Spleen (tissue), 11 donors: ENCODE results near the gene RP9. TPM values are rescaled to one million over a fixed set of nuclear protein-coding genes. Genes with fewer than 3 reads are reported as not detected.

Source experiments
- DNase-seq: peaks from one replicate; pipeline ENCODE4 v3.0.0-alpha.2; 2020
- H3K27ac ChIP-seq, 8 donors: fragments of 200-600 bp; sonication (generic) in 7 of 8; 1 replicate in 4 of 8; 2 replicates in 4 of 8; pipeline versions ENCODE4 v1.5.0 to v1.8.0; 2016 to 2021; ENCODE audit warnings: inconsistent platforms in 4 of 8, mild to moderate bottlenecking in 4 of 8, moderate library complexity in 1 of 8
- H3K27me3 ChIP-seq, 7 donors: fragments of 200-600 bp; sonication (generic) in 6 of 7; replicated peaks in 1 of 7; 1 replicate in 4 of 7; 2 replicates in 3 of 7; pipeline versions ENCODE4 v1.5.0 to v1.8.0; 2016 to 2021; ENCODE audit warnings: inconsistent platforms in 3 of 7, mild to moderate bottlenecking in 1 of 7
- H3K36me3 ChIP-seq, 6 donors: fragments of 200-600 bp; sonication (generic) in 5 of 6; 1 replicate in 4 of 6; 2 replicates in 2 of 6; pipeline versions ENCODE4 v1.5.0 to v1.8.0; 2016 to 2021; ENCODE audit warnings: inconsistent platforms in 2 of 6
- H3K4me1 ChIP-seq, 6 donors: fragments of 200-600 bp; sonication (generic) in 5 of 6; 1 replicate in 3 of 6; 2 replicates in 3 of 6; pipeline versions ENCODE4 v1.5.0 to v1.8.0; 2016 to 2021; ENCODE audit warnings: inconsistent platforms in 3 of 6
- H3K4me3 ChIP-seq, 8 donors: fragments of 200-600 bp; sonication (generic) in 7 of 8; 1 replicate in 4 of 8; 2 replicates in 4 of 8; pipeline versions ENCODE4 v1.5.0 to v1.8.0; 2016 to 2021; ENCODE audit warnings: inconsistent platforms in 4 of 8, mild to moderate bottlenecking in 4 of 8, moderate library complexity in 2 of 8
- H3K9me3 ChIP-seq, 8 donors: fragments of 200-600 bp; sonication (generic) in 7 of 8; 1 replicate in 4 of 8; 2 replicates in 4 of 8; pipeline versions ENCODE4 v1.5.0 to v1.8.0; 2016 to 2021; ENCODE audit warnings: inconsistent platforms in 4 of 8
- POLR2A ChIP-seq, 3 donors: fragments of 450-650 bp; IDR thresholded peaks; one replicate each; pipeline ENCODE4 v1.5.1; 2017; ENCODE audit warnings: antibody characterized with exemption in 3 of 3, mild to moderate bottlenecking in 1 of 3
- POLR2AphosphoS5 ChIP-seq, 3 donors: sonication (generic); formaldehyde crosslinking; IDR thresholded peaks; one replicate each; pipeline ENCODE4 v1.5.1; 2017; ENCODE audit warnings: antibody characterized with exemption in 3 of 3
- WGBS, 5 donors: extraction: QIAGEN DNeasy Blood & Tissue Kit in 3 of 5; methylation state at CpG; one replicate each; pipeline versions ENCODE4 v1.1.5 to v1.1.7; 2013 to 2018; 5-methylcytosine and 5-hydroxymethylcytosine counted together
- intact Hi-C: fragments of 100-400 bp; cut with DNase I; formaldehyde crosslinking; loops from one replicate; pipeline ENCODE4 v1.15.0; 2023; ENCODE audit warnings: low total_unique reads
- polyA plus RNA-seq, 3 donors: library from polyadenylated mRNA; stranded (reverse); fragments of 200-250 nt; gene quantifications; one replicate each; pipeline ENCODE4 v1.2.1, GENCODE V29; 2013
- total RNA-seq, 7 donors: library from RNA; depleted of rRNA in 3 of 7; stranded (reverse); fragments of >200 nt in 3 of 7; fragmentation: NEBNext Ultra II Directional in 4 of 7; extraction: Animal tissue kit (Norgen Biotek cat#: 25700) in 4 of 7; gene quantifications; one replicate each; pipeline versions ENCODE4 v1.1.0 to v1.2.1, GENCODE V29; 2016 to 2021
- TF ChIP-seq, protein P1 (sequence below), 11 experiments: fragments of 200-600 bp in 7 of 11; fragments of 450-650 bp in 4 of 11; sonication (generic) in 4 of 11; IDR thresholded peaks in 8 of 11; conservative IDR thresholded peaks in 3 of 11; 1 replicate in 7 of 11; 2 replicates in 4 of 11; pipeline versions ENCODE4 v1.4.0 to v1.8.0; 2016 to 2021; ENCODE audit warnings: antibody characterized with exemption in 11 of 11, inconsistent platforms in 4 of 11, mild to moderate bottlenecking in 1 of 11
- donor health status: healthy with polysubstance abuse.
- donor health status: DM: no; HTN: no; CAD: no; lungs with moderate emphysema.
- donor health status: DM: no; HTN: no; CAD: no.
- donor health status: Bipolar disorder and iron deficiency.
- donor health status: healthy.
- donor health status: DM: no; HTN: no; CAD: no.
- donor health status: DM: yes; HTN: yes; CAD: no.

The RP9 gene
- total and polyA plus RNA-seq, 10 donors, result 12.6 to 48.1 (median 20.5) TPM

DNA sequence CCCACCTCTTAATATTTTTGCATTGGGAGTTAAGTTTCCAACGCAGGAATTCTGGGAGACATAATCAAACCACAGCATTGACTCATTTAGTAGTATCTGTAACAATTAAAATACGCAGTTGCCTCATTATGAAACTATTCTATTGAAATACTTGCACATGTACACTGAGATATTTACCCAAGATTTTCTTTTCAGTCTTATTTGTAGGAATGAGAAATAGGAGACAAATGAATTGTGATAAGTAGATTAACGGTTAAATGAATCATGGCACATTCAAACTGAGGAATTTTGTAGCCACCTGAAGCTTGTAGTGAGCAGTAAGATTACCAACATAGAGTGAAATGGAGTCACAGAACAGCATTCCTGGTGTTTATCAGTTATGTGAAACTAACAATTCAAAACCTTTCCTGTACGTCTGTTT, 18.1 kb downstream of the RP9 start:
- Histone ChIP-seq H3K4me1 (no peaks in the 10 kb centered on the region), H3K9me3 (peaks cover 0 to 4% (median 0%) of the 10 kb centered on the region in 8 donors), H3K4me3 (no peak overlapping the region), H3K27me3 (no peaks in the 10 kb centered on the region), H3K36me3 (peaks cover 6 to 36% (median 28%) of the 10 kb centered on the region in 6 donors), H3K27ac (no peak overlapping the region)
- intact Hi-C loops, result no loop called here
- TF ChIP-seq POLR2AphosphoS5 (IDR thresholded peaks at IDR 0.05) (no peak), POLR2A (IDR thresholded peaks at IDR 0.05) (no peak)
- TF ChIP-seq, protein P1, sequence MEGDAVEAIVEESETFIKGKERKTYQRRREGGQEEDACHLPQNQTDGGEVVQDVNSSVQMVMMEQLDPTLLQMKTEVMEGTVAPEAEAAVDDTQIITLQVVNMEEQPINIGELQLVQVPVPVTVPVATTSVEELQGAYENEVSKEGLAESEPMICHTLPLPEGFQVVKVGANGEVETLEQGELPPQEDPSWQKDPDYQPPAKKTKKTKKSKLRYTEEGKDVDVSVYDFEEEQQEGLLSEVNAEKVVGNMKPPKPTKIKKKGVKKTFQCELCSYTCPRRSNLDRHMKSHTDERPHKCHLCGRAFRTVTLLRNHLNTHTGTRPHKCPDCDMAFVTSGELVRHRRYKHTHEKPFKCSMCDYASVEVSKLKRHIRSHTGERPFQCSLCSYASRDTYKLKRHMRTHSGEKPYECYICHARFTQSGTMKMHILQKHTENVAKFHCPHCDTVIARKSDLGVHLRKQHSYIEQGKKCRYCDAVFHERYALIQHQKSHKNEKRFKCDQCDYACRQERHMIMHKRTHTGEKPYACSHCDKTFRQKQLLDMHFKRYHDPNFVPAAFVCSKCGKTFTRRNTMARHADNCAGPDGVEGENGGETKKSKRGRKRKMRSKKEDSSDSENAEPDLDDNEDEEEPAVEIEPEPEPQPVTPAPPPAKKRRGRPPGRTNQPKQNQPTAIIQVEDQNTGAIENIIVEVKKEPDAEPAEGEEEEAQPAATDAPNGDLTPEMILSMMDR (IDR thresholded peaks at IDR 0.05 in 8 of 11, conservative IDR thresholded peaks at IDR 0.05 in 3 of 11), result no peak
- WGBS, 5 donors, result 84 to 94% (median 89%) methylated on average over 4 of the region's 4 CpGs
- no peak for DNase-seq

DNA sequence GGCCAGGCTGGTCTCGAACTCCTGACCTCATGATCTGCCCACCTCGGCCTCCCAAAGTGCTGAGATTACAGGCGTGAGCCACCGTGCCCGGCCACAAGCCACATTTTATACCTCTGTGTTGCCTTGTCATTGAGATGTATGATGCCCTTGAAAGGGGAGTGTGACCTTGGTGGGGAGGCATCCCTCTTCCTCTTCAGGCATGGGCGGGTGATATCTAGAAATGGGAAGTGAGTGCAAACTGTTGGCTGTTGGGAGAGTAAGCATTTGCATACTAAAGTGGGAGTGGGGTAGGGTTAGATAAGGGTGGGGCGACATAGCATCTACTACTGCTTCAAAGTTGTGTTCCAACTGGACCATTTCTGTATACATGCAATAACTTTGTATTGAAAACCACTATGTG, 20.1 kb downstream of the RP9 start:
- intact Hi-C loops, result no loop called here
- H3K9me3 ChIP-seq, result peaks cover 0 to 6% (median 0%) of the 10 kb centered on the region in 8 donors
- WGBS, 5 donors, result 76 to 82% (median 79%) methylated on average over 7 of the region's 7 CpGs
- no peak overlapping the region for H3K27ac ChIP-seq
- no peaks in the 10 kb centered on the region for H3K4me1 ChIP-seq
- peaks cover under 1 to 17% (median 9%) of the 10 kb centered on the region in 6 donors for H3K36me3 ChIP-seq
- no peaks in the 10 kb centered on the region for H3K27me3 ChIP-seq
- TF ChIP-seq, protein P1 (IDR thresholded peaks at IDR 0.05 in 8 of 11, conservative IDR thresholded peaks at IDR 0.05 in 3 of 11), result no peak
- no peak for TF ChIP-seq POLR2A (IDR thresholded peaks at IDR 0.05)
- TF ChIP-seq POLR2AphosphoS5 (IDR thresholded peaks at IDR 0.05), result no peak
- DNase-seq, result no peak
- no peak overlapping the region for H3K4me3 ChIP-seq

DNA sequence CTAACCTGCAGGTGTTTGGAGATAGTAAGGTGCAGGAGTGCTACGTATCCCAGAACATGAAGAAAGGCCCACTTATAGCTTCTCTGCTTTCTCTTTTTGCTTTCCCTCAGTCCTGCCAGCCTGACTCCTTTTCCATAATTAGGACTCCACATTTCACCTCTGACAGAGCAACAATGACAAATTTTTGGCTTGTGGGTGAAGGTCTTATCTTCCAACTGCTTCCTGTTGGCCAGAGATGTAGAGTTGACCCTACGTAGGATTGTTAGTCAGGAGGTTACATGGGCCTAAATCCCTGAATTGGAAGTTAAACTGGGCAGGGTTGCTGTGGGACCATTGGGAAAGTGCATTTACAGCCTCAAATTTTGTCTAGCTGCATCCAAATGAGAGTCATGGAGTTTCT, 21.3 kb downstream of the RP9 start:
- no peaks in the 10 kb centered on the region for H3K4me1 ChIP-seq
- DNase-seq, result no peak
- H3K27ac ChIP-seq, result no peak overlapping the region
- H3K9me3 ChIP-seq, result peaks cover 0 to 6% (median 0%) of the 10 kb centered on the region in 8 donors
- no peaks in the 10 kb centered on the region for H3K27me3 ChIP-seq
- H3K36me3 ChIP-seq, result peaks cover 0 to 4% (median 0%) of the 10 kb centered on the region in 6 donors
- H3K4me3 ChIP-seq, result no peak overlapping the region
- intact Hi-C loops, result no loop called here
- no peak for TF ChIP-seq POLR2A (IDR thresholded peaks at IDR 0.05)
- no peak for TF ChIP-seq POLR2AphosphoS5 (IDR thresholded peaks at IDR 0.05)
- TF ChIP-seq, protein P1 (IDR thresholded peaks at IDR 0.05 in 8 of 11, conservative IDR thresholded peaks at IDR 0.05 in 3 of 11), result no peak
- 75 to 87% (median 80%) methylated on average over 2 of the region's 2 CpGs for WGBS, 5 donors

DNA sequence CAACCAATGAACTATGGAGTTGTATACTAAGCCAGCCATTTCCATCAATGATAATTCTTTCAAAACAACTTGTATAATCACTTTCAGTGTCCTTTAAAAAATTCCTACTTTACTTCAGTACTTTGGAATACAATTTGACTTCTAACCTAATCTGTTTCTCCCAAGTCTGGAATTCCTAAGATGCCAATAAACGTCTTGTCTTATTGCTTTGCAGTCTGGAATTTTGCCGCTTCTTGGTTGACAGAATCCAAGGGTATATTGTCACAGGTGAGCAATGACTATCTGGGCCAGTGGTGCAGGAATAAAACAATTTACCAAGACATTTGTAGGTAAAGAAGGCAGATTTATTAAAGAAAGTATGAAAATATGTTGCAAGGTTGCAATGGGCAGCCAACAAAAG, 21.8 kb downstream of the RP9 start:
- intact Hi-C loops, result no loop called here
- H3K27ac ChIP-seq, result no peak overlapping the region
- no peak for DNase-seq
- TF ChIP-seq, protein P1 (IDR thresholded peaks at IDR 0.05 in 8 of 11, conservative IDR thresholded peaks at IDR 0.05 in 3 of 11), result no peak
- TF ChIP-seq POLR2A (IDR thresholded peaks at IDR 0.05) (no peak), POLR2AphosphoS5 (IDR thresholded peaks at IDR 0.05) (no peak)
- H3K9me3 ChIP-seq, result peaks cover 0 to 6% (median 0%) of the 10 kb centered on the region in 8 donors
- no peaks in the 10 kb centered on the region for H3K27me3 ChIP-seq
- H3K36me3 ChIP-seq, result no peaks in the 10 kb centered on the region
- no peaks in the 10 kb centered on the region for H3K4me1 ChIP-seq
- no peak overlapping the region for H3K4me3 ChIP-seq
- whole genome bisulfite sequencing, 5 donors, result 35 to 91% (median 39%) methylated on average over 2 of the region's 2 CpGs
